ENCODE results near the gene FMN1.

FMN1 gene

DNA sequence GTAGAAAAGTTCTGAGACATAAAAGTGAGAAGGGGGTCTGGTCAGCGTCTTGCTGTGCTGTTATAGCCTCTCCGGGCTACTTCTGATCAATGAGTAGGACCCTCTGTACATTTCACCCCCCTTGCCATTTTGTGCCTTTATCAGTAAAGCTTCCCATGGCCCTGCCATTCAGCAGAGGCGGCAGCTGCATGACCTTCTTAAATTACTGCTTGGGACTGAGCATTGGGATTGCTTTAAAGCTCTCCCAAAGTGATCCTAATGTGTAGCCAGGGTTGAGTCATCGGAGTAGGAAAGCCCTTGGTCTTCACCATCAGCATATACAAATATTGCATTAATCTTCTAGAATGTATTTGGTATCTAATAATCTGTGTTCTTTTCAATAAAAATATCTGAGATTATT, 70.2 kb downstream of the FMN1 start:
- Histone ChIP-seq H3K4me3 (IDR thresholded peaks at IDR 0.05; ENCODE audit: insufficient read depth, low read depth, low read length) (no peak overlapping the region), H3K79me2 (ENCODE audit: insufficient read depth, low read depth) (no peaks in the 10 kb centered on the region), H3K9ac (no peak overlapping the region), H4K20me1 (ENCODE audit: insufficient read depth) (no peaks in the 10 kb centered on the region), H3K36me3 (ENCODE audit: insufficient read depth) (no peaks in the 10 kb centered on the region), H3K4me2 (no peak overlapping the region), H3K27ac (no peak overlapping the region), H3K4me1 (ENCODE audit: low read depth, poor library complexity, severe bottlenecking) (no peaks in the 10 kb centered on the region), H3K27me3 (ENCODE audit: insufficient read depth, low read depth) (no peaks in the 10 kb centered on the region), H2AFZ (ENCODE audit: low read depth) (no peak overlapping the region)
- TF ChIP-seq, protein P1, sequence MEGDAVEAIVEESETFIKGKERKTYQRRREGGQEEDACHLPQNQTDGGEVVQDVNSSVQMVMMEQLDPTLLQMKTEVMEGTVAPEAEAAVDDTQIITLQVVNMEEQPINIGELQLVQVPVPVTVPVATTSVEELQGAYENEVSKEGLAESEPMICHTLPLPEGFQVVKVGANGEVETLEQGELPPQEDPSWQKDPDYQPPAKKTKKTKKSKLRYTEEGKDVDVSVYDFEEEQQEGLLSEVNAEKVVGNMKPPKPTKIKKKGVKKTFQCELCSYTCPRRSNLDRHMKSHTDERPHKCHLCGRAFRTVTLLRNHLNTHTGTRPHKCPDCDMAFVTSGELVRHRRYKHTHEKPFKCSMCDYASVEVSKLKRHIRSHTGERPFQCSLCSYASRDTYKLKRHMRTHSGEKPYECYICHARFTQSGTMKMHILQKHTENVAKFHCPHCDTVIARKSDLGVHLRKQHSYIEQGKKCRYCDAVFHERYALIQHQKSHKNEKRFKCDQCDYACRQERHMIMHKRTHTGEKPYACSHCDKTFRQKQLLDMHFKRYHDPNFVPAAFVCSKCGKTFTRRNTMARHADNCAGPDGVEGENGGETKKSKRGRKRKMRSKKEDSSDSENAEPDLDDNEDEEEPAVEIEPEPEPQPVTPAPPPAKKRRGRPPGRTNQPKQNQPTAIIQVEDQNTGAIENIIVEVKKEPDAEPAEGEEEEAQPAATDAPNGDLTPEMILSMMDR (conservative IDR thresholded peaks at IDR 0.05; ENCODE audit: low read depth, low read length) = no peak

DNA sequence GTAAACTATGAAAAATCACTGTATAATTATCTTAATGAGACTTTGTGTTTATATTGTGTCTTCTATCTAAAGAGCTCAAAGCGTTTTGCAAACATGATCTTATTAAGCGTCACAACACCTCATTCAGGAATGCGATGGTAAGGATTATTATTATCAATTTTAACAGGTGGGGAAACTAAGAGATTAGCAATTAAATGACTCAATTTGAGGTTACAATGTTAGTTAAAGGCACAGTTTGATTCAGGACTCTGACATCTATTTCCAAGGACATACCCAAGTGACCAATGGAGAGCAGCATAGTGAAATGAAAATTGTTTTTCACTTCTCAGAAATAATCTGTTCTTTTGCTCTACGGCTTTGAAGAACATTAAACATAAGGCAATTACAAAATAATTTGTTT, 74.6 kb downstream of the FMN1 start:
- H2AFZ ChIP-seq (ENCODE audit: low read depth) = no peak overlapping the region
- H3K79me2 ChIP-seq (ENCODE audit: insufficient read depth, low read depth) = no peaks in the 10 kb centered on the region
- no peaks in the 10 kb centered on the region for H3K4me1 ChIP-seq (ENCODE audit: low read depth, poor library complexity, severe bottlenecking)
- H4K20me1 ChIP-seq (ENCODE audit: insufficient read depth) = no peaks in the 10 kb centered on the region
- H3K27me3 ChIP-seq (ENCODE audit: insufficient read depth, low read depth) = no peaks in the 10 kb centered on the region
- TF ChIP-seq, protein P1 (conservative IDR thresholded peaks at IDR 0.05; ENCODE audit: low read depth, low read length) = no peak
- H3K9ac ChIP-seq = no peak overlapping the region
- H3K4me2 ChIP-seq = no peak overlapping the region
- no peaks in the 10 kb centered on the region for H3K36me3 ChIP-seq (ENCODE audit: insufficient read depth)
- H3K27ac ChIP-seq = no peak overlapping the region
- H3K4me3 ChIP-seq (IDR thresholded peaks at IDR 0.05; ENCODE audit: insufficient read depth, low read depth, low read length) = no peak overlapping the region

DNA sequence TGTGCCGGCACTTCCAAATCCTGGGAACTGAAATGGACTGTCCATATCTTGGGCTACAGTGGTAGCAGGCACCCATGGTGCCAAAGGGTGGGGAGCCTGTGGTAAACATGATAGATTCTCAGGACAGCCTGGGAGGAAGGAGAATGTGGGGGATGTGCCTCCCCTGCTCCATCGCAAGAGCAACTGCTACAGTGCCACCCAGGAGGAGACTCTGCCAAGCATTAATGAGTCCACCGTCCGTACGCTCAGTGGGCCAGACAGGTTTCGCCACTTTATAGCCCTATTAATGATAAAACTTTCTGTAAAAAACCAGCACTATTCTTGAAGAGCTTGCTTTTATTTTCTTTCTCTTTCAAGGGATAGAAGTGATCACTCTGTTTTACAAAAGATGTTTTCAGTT, 75.2 kb downstream of the FMN1 start:
- H3K79me2 ChIP-seq (ENCODE audit: insufficient read depth, low read depth) = no peaks in the 10 kb centered on the region
- H3K4me2 ChIP-seq = no peak overlapping the region
- no peaks in the 10 kb centered on the region for H3K4me1 ChIP-seq (ENCODE audit: low read depth, poor library complexity, severe bottlenecking)
- TF ChIP-seq, protein P1 (conservative IDR thresholded peaks at IDR 0.05; ENCODE audit: low read depth, low read length) = no peak
- H3K27ac ChIP-seq = no peak overlapping the region
- H4K20me1 ChIP-seq (ENCODE audit: insufficient read depth) = no peaks in the 10 kb centered on the region
- no peak overlapping the region for H2AFZ ChIP-seq (ENCODE audit: low read depth)
- H3K36me3 ChIP-seq (ENCODE audit: insufficient read depth) = no peaks in the 10 kb centered on the region
- H3K27me3 ChIP-seq (ENCODE audit: insufficient read depth, low read depth) = no peaks in the 10 kb centered on the region
- no peak overlapping the region for H3K4me3 ChIP-seq (IDR thresholded peaks at IDR 0.05; ENCODE audit: insufficient read depth, low read depth, low read length)
- no peak overlapping the region for H3K9ac ChIP-seq

DNA sequence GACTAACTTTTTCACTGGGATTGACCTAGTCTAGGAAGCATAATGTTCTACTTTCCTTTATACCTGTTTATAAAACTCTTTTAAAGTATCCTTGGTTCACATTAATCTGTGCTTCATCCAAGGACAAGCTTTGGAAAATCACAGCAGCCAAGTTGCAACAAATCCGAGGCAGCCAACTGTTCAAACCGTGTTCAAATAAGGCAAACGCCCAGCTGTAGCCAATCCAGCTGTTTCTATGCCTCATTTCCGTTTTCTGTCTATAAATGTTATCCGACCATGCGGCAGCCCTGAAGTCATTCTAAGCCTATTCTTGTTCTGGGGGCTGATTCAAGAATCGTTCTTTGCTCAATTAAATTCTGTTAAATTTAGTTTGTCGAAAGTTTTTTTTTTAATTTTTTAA, 78.3 kb downstream of the FMN1 start:
- Histone ChIP-seq H3K4me2 (no peak overlapping the region), H3K4me1 (ENCODE audit: low read depth, poor library complexity, severe bottlenecking) (no peaks in the 10 kb centered on the region), H3K27me3 (ENCODE audit: insufficient read depth, low read depth) (no peaks in the 10 kb centered on the region), H3K27ac (no peak overlapping the region), H3K36me3 (ENCODE audit: insufficient read depth) (no peaks in the 10 kb centered on the region), H3K79me2 (ENCODE audit: insufficient read depth, low read depth) (no peaks in the 10 kb centered on the region), H3K9ac (no peak overlapping the region), H3K4me3 (IDR thresholded peaks at IDR 0.05; ENCODE audit: insufficient read depth, low read depth, low read length) (no peak overlapping the region), H4K20me1 (ENCODE audit: insufficient read depth) (no peaks in the 10 kb centered on the region), H2AFZ (ENCODE audit: low read depth) (no peak overlapping the region)
- TF ChIP-seq, protein P1 (conservative IDR thresholded peaks at IDR 0.05; ENCODE audit: low read depth, low read length) = no peak
